HK-2 (cell line): ENCODE measurements around the gene EBF3.

Experiments
- DNase-seq: peaks from one replicate; pipeline ENCODE4 v3.0.0-alpha.2; 2018; ENCODE audit not compliant: unreplicated experiment

The EBF3 gene

DNA sequence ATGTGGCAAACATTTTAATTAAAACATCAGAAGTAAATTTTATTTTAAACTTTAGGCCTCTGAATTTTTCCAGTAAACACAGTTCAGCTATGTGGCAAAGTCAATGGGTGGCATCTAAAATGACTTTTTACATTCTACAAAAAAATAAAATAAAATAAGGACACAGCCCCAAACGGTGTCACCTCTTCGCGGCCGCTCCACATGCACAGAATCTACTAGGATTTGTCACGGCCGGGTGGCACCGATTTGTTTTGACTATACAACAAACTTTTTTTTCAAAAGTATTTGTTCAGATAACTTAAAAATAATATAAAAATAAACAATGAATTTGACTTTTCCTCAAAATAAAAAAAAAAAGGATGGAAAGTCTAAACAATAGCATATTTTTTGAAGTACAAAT lies 127.8 kb downstream of the EBF3 start:
- no peak for DNase-seq

DNA sequence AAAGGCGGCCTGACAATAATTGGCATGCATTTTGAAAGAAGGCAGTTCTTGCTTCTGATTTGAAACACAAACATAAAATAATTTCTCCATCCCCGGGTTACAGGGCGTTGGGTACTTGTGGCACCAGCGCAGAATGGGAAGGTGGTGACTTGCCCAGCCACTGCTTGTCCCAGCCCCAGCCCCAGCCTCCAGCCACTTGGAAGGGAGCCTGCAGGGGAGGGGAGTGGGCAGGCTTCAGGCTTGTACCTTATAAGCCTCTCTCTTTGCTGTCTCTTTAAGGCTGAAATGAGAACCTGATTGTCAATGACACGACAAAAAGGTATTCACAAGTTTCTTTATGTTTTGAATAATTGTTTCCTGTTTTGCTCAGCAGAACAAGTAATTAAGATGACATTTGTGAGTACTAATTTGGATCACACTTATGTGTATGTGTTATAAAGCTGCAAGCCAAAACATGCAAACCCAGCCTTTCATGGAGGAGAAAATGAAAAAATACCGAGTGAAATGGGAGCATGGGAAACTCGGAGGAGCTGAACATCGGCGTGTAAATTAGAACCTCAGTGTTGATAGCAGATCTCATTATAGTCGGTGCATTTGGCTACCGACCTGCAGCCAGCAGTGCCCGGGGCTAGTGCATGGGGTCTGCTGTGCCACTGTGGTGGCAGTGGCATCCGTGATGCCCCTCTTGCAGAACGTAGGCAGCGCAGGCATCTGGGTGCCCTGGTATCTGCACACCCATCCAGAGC lies 129.9 kb downstream of the EBF3 start:
- DNase-seq: no peak

DNA sequence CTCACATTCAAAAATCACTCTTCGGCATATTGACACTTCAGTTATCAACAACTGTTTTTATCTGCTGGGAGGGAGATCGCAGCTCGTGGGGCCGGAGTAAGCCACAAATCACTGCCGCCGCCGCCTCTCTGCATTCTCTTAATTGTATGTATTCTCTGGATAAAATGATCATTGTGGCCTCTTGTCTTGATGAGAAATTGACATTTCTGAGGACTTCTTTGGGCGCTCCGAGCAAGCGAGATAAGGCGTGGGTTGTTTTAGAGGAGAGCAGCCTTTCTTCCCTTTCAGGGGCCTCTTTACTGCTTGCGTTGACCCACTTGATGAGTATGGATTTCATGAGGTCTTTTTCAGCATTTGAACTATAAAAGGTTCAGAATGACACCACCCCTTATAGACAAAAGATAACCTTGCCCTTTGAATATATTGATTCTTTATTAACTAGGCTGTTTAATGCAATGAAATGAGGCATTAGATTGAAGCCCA lies 130.6 kb downstream of the EBF3 start:
- DNase-seq: no peak

DNA sequence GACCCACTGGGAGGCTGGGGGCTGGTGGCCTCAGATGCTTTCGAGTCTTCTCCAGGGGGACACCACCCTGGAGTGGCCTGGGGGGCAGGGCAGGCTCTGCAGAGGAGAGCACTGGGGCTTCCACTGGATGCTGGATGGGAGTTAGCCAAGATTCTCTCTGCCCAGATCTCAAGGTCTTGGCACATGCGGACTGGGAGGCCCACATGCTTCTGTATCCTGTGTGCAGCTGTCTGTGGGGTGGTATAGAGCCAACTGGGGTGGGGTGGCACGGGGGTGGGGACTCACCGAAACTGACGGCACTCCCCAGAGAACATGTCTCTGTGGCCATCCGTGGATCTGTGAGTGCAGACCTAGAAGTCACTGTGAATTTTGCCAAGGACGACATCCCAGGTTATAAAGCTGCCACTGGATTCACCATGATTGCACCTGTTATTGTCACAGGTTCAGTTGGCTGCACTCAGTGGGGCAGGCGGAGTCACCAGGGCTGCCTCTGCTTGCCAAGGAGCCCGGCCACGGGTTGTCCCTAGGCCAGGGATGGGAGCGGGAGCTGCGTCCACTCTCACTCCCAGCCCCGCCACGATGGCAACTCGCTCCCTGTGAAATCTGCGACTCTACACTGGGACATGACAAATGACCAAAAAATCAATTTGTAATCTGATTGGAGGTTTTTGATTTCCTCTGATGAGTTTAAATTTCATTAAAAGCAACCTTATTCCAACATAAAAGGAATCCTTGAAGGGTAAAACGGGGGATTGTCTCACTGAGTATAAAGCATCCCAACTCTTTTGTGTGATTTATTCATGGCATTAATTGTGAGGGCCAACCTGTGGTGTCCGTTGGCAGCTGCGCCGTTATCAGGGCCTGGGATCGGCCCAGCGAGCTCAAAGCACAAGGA lies 131.3 kb downstream of the EBF3 start:
- DNase-seq: no peak

DNA sequence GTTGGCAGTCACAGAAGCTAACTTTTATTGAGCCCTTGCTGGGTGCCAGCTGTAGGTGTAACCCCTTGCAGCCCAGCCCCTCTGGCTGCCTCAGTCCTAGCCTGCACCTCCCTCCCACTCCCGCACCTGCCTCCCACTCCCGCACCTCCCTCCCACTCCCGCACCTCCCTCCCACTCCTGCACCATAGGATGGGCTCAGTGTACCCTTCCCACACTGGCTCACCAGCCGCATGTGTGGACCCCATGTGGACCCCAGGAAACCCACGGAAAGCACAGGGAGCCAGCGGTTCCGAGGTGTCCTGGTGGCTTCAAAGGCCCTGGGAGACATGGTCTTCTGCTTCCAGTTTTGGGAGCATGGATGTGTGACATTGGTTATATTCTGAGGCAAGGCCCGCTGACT lies 132.9 kb downstream of the EBF3 start:
- no peak for DNase-seq

DNA sequence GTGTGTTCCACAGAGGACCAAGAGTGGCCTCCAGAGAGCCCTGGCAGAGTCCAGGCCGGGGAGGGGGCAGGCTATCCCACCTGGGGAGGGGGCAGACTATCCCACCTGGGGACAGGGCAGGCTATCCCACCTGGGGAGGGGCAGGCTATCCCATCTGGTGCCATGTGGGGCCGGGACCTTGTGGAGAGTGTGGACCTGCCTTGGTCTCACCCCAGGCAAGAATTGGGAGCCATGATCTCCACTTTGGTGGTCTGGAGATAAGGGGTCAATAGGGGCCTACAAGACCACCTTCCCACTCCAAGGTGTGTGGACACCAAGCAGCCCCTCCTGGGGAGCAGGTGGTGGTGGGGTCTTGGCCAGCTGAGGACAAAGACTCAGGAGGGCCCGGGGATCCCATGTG lies 138.2 kb downstream of the EBF3 start:
- no peak for DNase-seq

DNA sequence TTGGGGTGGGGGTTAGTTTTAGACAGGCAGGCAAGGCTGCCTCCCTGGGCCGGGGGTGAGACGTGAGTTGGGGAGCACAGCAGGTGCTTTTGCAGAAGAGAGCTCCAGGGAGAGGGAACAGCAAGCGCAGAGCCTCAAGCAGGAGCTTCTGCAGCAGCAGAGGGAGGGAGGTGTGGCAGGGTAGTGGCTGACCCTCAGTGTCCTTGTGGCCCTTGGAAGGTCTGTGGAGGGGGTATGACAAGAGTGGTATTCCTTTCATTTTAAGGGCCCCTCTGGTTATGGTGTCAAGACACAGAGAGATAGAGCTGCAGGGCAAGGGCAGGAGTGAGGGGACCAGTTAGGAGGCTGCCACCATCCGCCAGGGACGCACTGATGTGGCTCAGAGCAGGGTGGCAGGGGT lies 138.9 kb downstream of the EBF3 start:
- no peak for DNase-seq

DNA sequence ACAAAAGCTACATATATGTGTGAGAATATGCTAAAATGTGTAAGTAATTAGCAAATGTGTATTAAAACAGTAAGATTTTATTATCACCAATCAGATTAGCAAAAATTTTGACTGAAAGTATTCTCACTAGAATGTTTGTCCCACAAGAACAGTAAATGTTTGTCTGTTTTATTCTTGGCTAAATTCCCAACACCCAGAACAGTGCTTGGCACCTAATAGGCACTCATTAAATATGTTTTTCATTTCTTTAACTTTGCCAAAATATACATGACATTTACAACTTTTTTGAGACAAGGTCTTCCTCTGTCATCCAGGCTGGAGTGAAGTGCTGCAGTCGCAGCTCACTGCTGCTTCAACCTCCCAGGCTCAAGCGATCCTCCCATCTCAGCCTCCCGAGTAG lies 143.6 kb downstream of the EBF3 start:
- no peak for DNase-seq

DNA sequence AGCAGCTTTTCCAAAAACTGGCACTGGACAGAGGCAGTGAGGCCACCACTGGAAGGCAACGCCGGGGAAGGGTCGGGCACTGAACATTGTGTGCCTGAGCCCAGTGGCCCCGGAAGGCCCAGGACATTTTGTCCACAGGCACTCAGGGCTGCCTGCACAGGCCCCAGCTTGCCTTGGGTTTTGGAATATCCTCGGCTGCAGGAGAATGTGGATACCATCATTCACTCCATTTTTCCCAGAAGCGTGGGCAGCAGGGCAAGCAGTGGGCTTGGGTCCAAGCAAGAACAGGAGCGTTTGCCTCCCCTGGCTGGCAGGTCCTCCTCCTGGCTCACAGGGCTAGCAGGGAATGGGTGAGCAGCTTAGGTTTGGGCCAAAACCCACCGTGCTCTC lies 147.4 kb downstream of the EBF3 start:
- no peak for DNase-seq

DNA sequence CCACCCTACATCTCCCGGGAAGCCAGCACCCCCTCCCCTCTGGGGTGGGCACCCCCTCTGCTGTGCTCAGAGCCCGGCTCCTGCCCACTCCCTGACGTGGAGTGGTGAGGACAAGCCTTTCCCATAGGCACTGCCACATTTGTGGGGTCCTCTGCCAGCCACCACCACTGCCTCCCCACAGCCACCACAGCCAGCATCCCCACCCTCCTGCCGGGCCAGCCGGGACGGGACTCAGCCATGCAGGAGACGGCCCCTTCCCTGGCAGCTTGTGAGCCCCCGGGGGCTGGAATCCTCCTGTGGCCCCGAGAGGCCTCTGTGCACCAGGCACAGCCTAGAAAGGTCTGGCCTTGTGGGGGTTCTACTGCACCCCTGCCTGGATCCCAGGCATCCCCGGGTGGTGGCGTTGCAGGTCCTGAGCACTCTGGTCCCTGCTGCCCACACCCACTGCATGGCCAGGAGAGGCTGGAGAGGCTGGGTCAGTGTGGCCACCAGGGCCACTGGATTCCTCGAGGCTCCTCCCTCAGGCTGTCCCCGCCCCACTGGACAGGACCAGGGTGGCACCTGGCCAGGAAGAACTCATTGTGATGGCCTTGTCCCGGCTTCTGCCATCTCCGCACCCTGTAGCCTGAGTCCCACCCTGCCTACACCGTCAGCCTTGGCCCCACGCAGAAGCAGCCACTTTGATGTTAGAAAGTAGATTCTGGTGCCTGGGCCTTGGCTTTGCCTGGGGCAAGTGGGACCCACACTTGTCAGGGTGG lies 148.0 kb downstream of the EBF3 start:
- DNase-seq: no peak

DNA sequence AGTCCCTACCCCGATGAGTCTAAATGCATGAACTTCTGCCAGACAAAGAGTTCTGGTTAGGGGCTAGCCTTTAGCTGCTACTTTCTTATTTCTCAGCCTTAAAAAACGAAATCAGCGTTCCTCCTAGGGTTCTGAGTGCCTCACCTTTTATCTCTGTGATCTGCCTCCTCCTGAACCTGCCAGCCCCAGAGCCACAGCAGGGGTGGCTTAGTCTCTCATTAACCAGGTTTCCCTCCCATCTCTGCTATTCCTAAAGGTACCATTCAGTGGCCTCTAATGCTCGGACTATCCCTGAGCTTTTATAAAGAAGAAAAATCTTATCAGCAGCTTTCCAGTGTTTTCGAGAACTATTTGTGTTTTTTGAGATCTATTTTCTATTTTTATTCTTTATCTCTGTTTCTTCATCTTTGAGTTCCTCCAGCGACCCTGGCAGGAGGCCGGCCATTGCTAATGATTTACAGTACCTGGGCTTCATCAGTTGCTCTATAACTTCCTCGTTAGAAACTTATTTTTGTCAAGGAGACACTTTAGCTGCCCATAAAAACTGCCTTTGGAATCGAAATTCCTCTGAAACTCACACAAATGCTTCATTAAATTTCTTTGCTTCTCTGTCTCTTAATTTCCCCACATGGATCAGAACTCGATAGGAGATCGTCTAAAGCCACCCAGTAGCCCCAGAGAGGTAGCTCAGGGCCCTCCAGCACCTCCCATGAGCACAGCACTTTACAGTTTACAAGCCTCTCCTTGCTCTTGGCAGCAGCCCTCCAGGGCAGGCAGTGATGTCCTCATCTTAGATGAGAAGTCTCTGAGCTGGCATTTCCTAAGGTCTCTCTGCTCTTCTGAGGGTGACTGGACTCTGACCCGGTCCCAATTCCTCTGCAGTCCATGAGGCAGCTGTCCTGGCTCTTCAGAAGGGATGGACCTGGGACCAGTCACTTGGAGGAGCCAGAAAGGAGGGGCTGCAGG lies 149.1 kb downstream of the EBF3 start:
- no peak for DNase-seq

DNA sequence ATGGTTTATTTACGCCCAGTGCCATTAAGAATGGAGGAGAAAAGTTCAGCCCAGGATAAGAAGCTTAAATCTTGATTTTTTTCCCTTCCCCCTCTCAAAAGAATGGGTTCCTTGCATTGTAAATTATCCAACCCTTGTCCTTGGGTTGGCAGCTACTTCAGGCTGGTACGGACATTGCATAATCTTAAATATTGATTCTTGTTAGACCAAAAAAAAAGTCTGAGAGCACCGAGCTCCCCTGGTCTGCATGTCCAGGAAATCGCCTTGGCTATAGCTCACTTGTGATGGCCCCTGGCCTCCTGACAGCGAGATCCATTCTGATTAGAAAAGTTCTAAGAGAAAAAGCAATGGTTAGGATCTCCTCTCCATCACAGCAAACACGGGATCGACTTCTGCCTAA lies 151.7 kb downstream of the EBF3 start:
- DNase-seq: no peak

DNA sequence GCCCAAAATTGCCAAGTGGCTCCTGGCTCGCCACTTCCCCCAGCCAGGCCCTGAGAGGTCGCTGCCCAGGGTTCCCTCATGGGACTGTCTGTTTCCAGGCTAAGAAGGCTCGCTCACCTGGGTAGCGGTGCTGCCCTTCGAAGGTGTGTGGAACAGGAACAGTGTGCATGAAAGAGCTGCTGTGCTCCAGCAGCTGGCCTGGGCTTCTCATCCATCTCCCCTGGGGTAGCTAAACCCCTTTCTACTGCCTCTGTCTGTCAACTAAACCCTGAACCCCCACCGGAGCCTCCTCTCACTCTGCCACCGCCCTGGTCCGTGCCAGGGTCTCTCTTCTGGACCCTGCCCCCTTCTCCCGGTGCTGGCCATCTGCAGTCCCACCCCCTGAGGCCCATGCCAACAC lies 152.9 kb downstream of the EBF3 start:
- no peak for DNase-seq

DNA sequence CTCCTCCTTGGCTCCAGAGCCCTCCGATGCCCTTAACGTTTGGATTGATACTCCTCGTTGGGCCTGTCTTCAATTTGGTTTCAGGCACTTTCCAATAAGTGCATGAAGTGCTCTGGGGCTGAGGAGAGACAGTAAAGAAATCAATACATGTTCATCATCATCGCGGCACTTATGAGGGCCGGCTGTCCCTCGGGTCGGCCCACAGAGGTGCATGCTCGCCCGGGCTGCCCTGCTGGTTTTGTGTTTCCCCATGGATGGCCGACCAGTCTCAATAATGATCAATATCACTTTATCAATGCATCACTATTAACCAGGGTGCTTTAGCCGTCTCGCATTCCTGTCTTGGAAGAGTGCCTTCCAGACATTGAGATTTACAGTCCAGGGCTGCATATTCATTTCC lies 154.2 kb downstream of the EBF3 start:
- DNase-seq: no peak

DNA sequence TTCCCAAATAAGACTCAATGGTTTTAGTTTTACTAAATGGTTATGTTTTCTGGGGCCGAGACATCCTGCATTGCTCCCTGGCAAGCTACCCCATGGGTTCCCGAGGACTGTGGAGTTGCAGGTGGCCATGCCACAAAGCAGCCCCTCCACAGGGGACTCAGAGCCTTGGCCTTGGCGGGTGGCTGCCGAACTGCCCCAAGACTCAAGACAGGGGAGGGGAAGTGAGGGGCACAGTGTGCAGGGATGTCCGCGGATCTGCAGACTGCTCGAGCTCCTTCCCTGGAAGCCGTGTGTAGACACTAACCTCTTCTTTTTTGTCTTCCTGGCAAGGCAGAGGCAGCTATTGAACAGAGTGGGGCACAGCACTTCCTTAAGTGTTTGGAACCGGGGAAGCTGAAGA lies 154.6 kb downstream of the EBF3 start:
- no peak for DNase-seq

DNA sequence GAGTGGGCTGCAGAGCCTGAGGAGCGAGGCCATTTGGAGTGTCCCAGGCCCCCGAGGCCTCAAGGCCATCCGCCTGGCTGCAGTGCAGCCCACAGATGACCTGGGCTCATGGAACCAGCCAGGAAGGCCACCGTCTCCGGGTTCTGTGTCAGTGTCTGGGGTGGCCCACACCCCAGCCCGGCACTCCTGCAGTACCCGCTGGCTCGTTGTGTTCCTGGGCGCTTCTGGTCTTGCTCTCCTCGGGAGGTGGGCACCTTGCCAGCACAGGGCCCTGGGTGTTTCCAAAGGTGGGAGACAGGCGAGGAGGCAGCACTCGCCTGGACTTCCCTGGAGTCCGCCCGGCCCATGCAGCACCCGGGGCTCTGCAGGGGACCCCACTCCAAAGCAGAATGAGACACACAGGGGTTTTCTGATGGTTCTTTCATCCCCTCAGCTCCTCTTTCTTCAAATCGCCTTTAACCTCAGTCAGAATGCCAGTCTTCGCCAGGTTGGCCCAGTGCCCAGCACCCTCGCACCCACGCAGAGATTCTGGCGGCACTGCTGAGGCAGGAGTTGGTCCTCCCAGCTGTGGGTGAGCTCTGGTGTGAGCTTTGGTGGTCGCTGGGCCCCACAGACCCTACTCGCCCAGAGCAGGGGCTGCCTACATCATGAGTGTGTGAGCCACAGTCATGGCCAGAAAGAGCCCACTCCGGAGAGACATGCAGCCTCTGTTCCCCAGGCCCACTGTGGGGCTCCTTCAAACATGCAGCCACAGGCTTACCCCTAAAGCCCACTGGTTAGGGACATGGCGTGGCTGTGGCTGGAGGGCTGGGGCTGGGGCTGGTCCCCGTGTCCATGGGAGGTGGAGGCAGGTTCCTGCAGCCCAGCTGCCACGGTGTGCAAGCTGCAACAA lies 155.7 kb downstream of the EBF3 start:
- DNase-seq: no peak

DNA sequence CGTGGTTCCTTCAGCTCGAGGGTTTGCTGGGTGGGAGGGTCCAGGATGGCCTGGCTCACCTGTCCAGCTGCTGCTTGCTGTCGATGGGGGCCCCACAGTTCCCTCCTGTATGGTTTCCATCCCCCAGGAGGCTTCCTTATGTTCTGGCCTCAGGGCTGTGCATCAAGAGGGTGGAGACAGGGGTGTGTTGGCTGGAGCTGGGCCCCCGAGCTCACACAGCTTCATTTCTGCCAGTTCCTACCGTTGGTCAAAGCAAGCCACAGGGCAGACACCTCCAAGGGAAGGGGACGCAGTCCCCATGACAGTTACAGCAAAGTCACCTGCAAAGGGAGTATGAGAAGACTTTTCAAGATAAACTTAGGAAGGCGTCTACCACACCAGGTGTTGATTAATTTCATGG lies 156.9 kb downstream of the EBF3 start:
- DNase-seq: no peak

DNA sequence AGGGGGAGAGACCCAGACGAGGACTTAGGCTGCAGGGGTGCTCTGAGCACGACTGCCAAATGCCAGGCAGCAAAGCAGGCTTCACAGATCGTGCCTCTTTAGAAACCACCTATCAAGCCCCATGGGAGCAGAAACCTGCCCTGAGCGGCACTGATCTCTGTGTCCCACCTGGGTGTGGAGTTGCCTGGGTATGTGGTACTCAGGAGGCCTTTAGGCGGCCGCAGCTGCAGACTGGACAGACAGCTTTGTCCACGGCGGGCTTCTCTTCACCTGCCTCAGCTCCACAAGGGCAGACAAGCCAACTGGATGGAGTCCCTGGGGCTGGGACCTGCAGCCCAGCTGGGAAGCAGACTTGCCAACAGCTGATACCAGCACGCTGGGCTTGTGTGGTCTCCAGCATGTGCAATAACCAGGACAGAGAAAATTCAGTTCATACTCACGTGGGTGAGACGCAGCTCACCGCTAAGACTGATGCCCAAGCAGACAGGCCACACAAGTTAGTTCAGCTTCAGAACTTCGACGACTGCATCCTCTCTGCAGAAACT lies 163.2 kb downstream of the EBF3 start:
- no peak for DNase-seq

DNA sequence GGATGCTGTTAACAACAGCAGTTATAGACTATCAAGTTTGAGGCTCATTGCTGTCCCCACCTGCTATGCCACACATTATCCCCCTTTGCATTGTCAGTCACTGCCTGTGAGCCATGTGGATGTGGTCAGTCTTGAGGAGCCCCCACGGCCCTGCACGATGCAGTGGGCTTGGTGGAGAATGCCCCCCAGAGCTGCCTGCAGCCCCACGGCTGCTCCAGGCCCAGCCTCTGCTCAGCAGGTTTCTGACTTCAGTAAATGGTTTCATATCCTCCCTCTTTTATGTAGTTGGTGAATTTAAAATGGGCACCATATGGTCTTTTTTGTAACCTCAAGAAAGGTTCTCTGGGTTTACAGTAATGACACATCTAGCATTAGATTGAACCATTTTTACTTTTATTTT lies 164.1 kb downstream of the EBF3 start:
- DNase-seq: no peak
